ENCODE results near the gene NFIA. TPM values are rescaled to one million over a fixed set of nuclear protein-coding genes. Genes with fewer than 3 reads are reported as not detected.

NFIA gene
- total and polyA plus RNA-seq, 12 donors = 15.6 to 109 (median 66.3) TPM

DNA sequence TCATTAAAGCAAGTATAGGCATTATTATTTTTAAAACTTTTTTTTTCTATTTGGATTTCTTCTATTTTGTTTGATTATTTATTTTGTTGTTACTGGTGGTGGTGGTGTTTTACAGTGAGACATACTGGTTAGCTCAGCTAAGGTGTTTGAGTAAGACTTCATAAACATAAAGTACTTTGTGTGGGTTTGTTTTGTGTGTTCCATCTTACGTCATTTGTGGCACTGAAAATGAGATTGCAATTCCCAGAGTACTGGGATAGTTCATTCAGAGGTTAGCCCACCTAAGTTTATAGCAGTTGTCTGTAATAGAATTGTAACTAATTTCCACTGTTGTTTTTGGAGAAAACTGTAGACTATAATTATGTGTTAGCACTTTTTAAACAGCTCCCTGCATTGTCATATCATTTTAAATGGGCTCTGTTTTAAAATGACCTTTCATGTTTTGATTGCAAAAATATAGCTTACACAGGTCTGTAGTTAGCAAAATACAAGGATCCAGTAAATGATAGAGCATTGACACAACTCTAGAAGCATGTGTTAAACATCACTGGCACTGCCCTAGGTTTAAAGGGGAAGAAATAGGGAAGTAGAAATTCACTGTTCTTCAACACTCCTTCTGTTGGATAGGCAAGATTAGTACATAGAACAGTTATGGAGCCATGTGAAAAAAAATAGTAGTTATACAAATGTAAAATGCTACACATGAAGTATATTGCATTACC lies 171.7 kb downstream of the NFIA start:
- no peak for DNase-seq
- intact Hi-C loops (cut with DNase I) = no loop called here
- H3K27me3 ChIP-seq = no peaks in the 10 kb centered on the region
- H3K27ac ChIP-seq = peak overlapping the region in 3 of 5 donors; percentile 42 to 70 (median 57)
- 65 to 74% (median 71%) methylated on average over 1 of the region's 1 CpG for WGBS, 4 donors
- peak overlapping the region in 1 of 4 donors; percentile 34 for H3K4me3 ChIP-seq
- peaks cover 16 to 37% of the 10 kb centered on the region in 2 donors for H3K4me1 ChIP-seq (replicated peaks in 1 of 2)
- no peaks in the 10 kb centered on the region for H3K9me3 ChIP-seq (replicated peaks in 1 of 3)
- no peaks in the 10 kb centered on the region for H3K36me3 ChIP-seq (replicated peaks in 1 of 2)
- TF ChIP-seq CTCF (IDR thresholded peaks at IDR 0.05) (no peak), POLR2A (IDR thresholded peaks at IDR 0.05) (no peak)

DNA sequence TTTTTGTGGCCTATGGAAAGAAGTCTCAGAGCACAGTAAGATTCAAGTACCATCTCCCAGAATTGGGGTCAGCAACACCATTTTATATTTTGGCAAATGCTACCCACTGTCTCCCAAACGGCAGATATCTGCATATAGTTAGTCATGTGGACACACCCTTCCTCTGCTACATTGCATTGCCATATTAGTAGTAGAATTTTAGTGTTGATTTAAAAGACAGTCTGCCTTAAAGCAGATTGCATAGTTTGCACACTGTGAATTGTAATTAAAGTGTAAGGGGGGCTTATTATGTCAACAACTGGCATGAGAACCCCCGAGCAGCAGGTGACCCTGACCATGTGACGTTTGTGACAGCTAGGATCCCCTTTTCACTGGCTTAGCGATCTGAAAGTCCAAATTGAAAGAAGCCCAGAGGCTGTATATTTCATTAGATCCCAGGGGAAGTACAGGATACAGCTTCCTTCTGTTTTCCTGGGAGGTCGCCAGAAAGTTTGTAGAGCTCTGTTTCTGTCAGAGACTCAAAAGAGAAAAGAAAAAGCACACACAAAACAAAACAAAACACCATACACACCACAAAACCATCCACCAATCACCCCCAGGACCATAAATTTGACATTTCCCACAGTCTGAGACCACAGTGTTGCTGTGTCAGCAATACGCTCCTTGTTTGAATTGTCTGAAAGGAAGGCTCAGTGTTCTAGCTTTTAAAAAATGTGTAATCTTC lies 172.4 kb downstream of the NFIA start:
- peaks cover 16 to 37% of the 10 kb centered on the region in 2 donors for H3K4me1 ChIP-seq (replicated peaks in 1 of 2)
- H3K27me3 ChIP-seq = no peaks in the 10 kb centered on the region
- H3K27ac ChIP-seq = peak overlapping the region in 3 of 5 donors; percentile 42 to 70 (median 57)
- peak overlapping the region in 1 of 4 donors; percentile 34 for H3K4me3 ChIP-seq
- H3K9me3 ChIP-seq (replicated peaks in 1 of 3) = no peaks in the 10 kb centered on the region
- no peaks in the 10 kb centered on the region for H3K36me3 ChIP-seq (replicated peaks in 1 of 2)
- TF ChIP-seq POLR2A (IDR thresholded peaks at IDR 0.05) (no peak), CTCF (IDR thresholded peaks at IDR 0.05) (no peak)
- intact Hi-C loops (cut with DNase I) = no loop called here
- 23 to 28% (median 24%) methylated on average over 6 of the region's 6 CpGs for WGBS, 4 donors
- DNase-seq = peak; percentile 31 to 74 (median 60)

DNA sequence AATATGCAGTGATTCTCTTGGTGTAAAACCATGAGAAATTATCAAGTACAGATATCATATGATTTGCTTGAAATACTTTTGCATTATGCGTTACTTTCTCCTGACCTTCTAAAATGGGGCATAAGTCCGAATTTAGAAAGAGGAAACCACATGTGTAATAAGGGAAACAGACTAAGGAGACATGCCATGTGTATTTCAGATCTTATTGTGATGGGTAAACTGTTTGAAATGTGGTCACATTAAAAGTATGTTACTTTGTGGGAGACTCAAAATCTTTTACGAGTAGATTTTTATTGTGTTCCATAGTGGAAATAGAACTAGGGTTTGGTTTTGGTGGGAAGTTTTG lies 173.0 kb downstream of the NFIA start:
- Histone ChIP-seq H3K4me1 (replicated peaks in 1 of 2) (peaks cover 16 to 37% of the 10 kb centered on the region in 2 donors), H3K27ac (peak overlapping the region in 3 of 5 donors; percentile 42 to 70 (median 57)), H3K4me3 (peak overlapping the region in 1 of 4 donors; percentile 34), H3K27me3 (no peaks in the 10 kb centered on the region), H3K9me3 (replicated peaks in 1 of 3) (no peaks in the 10 kb centered on the region), H3K36me3 (replicated peaks in 1 of 2) (no peaks in the 10 kb centered on the region)
- intact Hi-C loops (cut with DNase I) = no loop called here
- TF ChIP-seq CTCF (IDR thresholded peaks at IDR 0.05) (no peak), POLR2A (IDR thresholded peaks at IDR 0.05) (no peak)
- DNase-seq = no peak
- 36 to 48% (median 42%) methylated on average over 3 of the region's 3 CpGs for WGBS, 4 donors

DNA sequence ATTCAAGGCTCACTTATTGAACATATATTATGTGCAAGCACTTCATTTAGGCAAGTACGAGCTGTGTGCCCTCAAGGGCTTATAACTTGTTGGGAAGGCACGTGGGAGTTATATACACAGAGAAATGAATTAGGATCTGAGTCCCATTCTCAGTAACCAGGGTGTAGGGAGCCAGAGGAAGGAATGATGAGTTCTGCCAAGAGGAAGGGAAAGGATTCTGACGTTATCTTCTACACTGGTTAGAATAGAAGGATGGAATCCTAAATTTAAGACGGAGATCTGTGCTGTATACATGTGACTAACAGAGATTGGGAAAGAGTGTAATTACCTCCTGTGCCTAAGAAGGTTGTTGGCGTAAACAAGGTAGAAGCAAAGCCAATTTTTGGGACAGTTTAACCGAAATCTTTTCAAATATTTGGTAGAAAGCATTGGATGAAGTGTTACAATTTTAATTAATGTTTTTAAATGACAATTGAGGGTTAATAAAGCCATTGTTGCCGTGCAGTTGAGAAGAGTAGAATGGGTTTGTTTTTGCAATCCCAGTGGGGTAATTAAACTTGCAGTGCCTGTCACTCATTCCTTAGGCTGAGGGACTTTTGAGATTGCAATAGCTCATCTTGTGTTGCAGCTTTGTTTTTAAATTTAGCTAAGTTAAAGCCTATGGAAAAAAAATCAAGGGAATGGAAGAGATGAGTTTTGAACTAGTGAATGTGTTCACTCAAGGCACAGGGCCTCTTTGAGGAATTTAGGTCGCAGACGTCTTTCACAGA lies 177.2 kb downstream of the NFIA start:
- intact Hi-C loops (cut with DNase I) = no loop called here
- no peak for DNase-seq
- Histone ChIP-seq H3K4me1 (replicated peaks in 1 of 2) (peaks cover 5 to 30% of the 10 kb centered on the region in 2 donors), H3K27ac (peak overlapping the region in 1 of 5 donors; percentile 2), H3K36me3 (replicated peaks in 1 of 2) (no peaks in the 10 kb centered on the region), H3K9me3 (replicated peaks in 1 of 3) (no peaks in the 10 kb centered on the region), H3K27me3 (no peaks in the 10 kb centered on the region), H3K4me3 (no peak overlapping the region)
- TF ChIP-seq POLR2A (IDR thresholded peaks at IDR 0.05) = no peak
- no peak for TF ChIP-seq CTCF (IDR thresholded peaks at IDR 0.05)
- 74 to 81% (median 80%) methylated on average over 9 of the region's 9 CpGs for WGBS, 4 donors
